K562 (cell line): ENCODE measurements around the gene AGR3. TPM values are rescaled to one million over a fixed set of nuclear protein-coding genes. Genes with fewer than 3 reads are reported as not detected.
A peak's percentile ranks its signal among the peaks of the same experiment; 100 is the strongest.

Experiments used
- ATAC-seq: fragments of 200-7000 bp; cut with Tn5 transposase; 3 replicates; pipeline ENCODE4 v1.9.1; 2020; ENCODE audit warnings: moderate library complexity
- BruUV-seq: library from RNA; stranded (reverse); fragments of 400-500 nt; replicated peaks from 2 replicates; lab custom pipeline; 2021; lab: Mats Ljungman, UMichigan
- CTCF ChIA-PET: fragments of 300-600 bp; formaldehyde crosslinking; extraction: SDS; loops from one replicate; lab custom pipeline; 2021; ENCODE audit warnings: low intra/inter-chr PET ratio; lab: Yijun Ruan, JAX
- POLR2A ChIA-PET: fragments of 300-600, 350-650 bp; sonication (Branson Sonifier 250); formaldehyde crosslinking; extraction: SDS; loops from one replicate; lab custom pipeline; 2021; ENCODE audit warnings: antibody characterized with exemption, inconsistent platforms; lab: Yijun Ruan, JAX
- DNase-seq, 4 experiments: peaks; one replicate each; pipeline versions ENCODE4 v3.0.0 to v3.0.0-alpha.2; 2011 to 2018; ENCODE audit warnings: low spot score in 3 of 4, mixed read lengths in 3 of 4; ENCODE audit errors: extremely low read depth in 1 of 4
- FAIRE-seq: peaks from 2 replicates; lab custom pipeline; 2011; peaks lifted over from hg19 to GRCh38; lab: Jason Lieb, UNC
- H2AFZ ChIP-seq: 2 replicates; pipeline ENCODE4 v1.6.0; 2011; ENCODE audit warnings: low read depth, low read length, control low read depth, inconsistent platforms
- H3K27ac ChIP-seq: fragments of 200-600 bp; 3 replicates; pipeline ENCODE4 v1.8.0; 2011; ENCODE audit warnings: low read depth, mild to moderate bottlenecking, control low read depth, inconsistent platforms, low read length, moderate library complexity, mixed read lengths; ENCODE audit errors: extremely low read depth
- H3K27me3 ChIP-seq, 2 experiments: fragments of 300-600 bp in 1 of 2; 2 replicates in 1 of 2; 3 replicates in 1 of 2; pipeline versions ENCODE4 v1.6.0 to v1.8.0; 2011; ENCODE audit warnings: inconsistent platforms in 2 of 2, low read length in 2 of 2, mild to moderate bottlenecking in 1 of 2, mixed read lengths in 1 of 2, moderate library complexity in 1 of 2; ENCODE audit not compliant: control insufficient read depth in 2 of 2, insufficient read depth in 2 of 2
- H3K36me3 ChIP-seq: fragments of 300-600 bp; 3 replicates; pipeline ENCODE4 v1.8.0; 2011; ENCODE audit warnings: mild to moderate bottlenecking, low read length, inconsistent platforms; ENCODE audit not compliant: control insufficient read depth, insufficient read depth
- H3K4me1 ChIP-seq, 2 experiments: fragments of 200-600 bp in 1 of 2; replicated peaks in 1 of 2; 2 replicates in 1 of 2; 3 replicates in 1 of 2; pipeline versions ENCODE4 v1.5.1 to v1.8.0; 2011; ENCODE audit warnings: inconsistent platforms in 2 of 2, low read length in 2 of 2, mild to moderate bottlenecking in 1 of 2, mixed read lengths in 1 of 2, moderate library complexity in 1 of 2; ENCODE audit not compliant: control insufficient read depth in 2 of 2, insufficient read depth in 2 of 2
- H3K4me2 ChIP-seq: 2 replicates; pipeline ENCODE4 v1.6.1; 2011; ENCODE audit warnings: low read length, control low read depth, inconsistent platforms, mixed read lengths; ENCODE audit not compliant: insufficient read depth
- H3K4me3 ChIP-seq: fragments of 200-600 bp; sonication (generic), shearing (Covaris generic); 2 replicates; pipeline ENCODE4 v1.5.1; 2016; ENCODE audit warnings: control low read depth, inconsistent platforms
- H3K79me2 ChIP-seq: fragments of 200-600 bp; 3 replicates; pipeline ENCODE4 v1.8.0; 2011; ENCODE audit warnings: low read length, inconsistent platforms; ENCODE audit not compliant: control insufficient read depth, insufficient read depth
- H3K9ac ChIP-seq, 2 experiments: 2 replicates each; pipeline versions ENCODE4 v1.6.0 to v1.6.1; 2011; ENCODE audit warnings: low read depth in 2 of 2, low read length in 2 of 2, control low read depth in 1 of 2, inconsistent platforms in 1 of 2, mild to moderate bottlenecking in 1 of 2, mixed read lengths in 1 of 2; ENCODE audit not compliant: insufficient read depth in 1 of 2
- H3K9me1 ChIP-seq: one replicate; pipeline ENCODE4 v1.6.0; 2011; ENCODE audit warnings: inconsistent platforms, mild to moderate bottlenecking, low read length, moderate library complexity; ENCODE audit not compliant: control insufficient read depth, insufficient read depth
- H3K9me3 ChIP-seq: replicated peaks from 2 replicates; pipeline ENCODE4 v1.5.1; 2011; ENCODE audit warnings: low read depth, low read length, inconsistent platforms; ENCODE audit not compliant: control insufficient read depth, insufficient read depth
- H4K20me1 ChIP-seq: replicated peaks from 2 replicates; pipeline ENCODE4 v1.6.1; 2011; ENCODE audit warnings: low read length, inconsistent platforms, mixed read lengths; ENCODE audit not compliant: control insufficient read depth, insufficient read depth
- CBFA2T2 ChIP-seq: fragments of 450-650 bp; conservative IDR thresholded peaks from 2 replicates; pipeline ENCODE4 v1.6.1; 2017; ENCODE audit warnings: mild to moderate bottlenecking
- CBX8 ChIP-seq: fragments of 200-600 bp; sonication (generic); IDR thresholded peaks from 2 replicates; pipeline ENCODE4 v1.6.1; 2012; ENCODE audit warnings: borderline replicate concordance, mixed run types, low read depth, mild to moderate bottlenecking, moderate library complexity, mixed read lengths, low read length, control low read depth, inconsistent platforms; ENCODE audit not compliant: poor library complexity, severe bottlenecking; ENCODE audit errors: extremely low read depth
- KDM1A ChIP-seq, 2 experiments: fragments of 450-650 bp; IDR thresholded peaks; 2 replicates each; pipeline ENCODE4 v1.6.1; 2016; ENCODE audit warnings: mild to moderate bottlenecking in 2 of 2
- MTA2 ChIP-seq: fragments of 450-650 bp; IDR thresholded peaks from 2 replicates; pipeline ENCODE4 v1.6.1; 2016; ENCODE audit warnings: low read depth
- MYNN ChIP-seq, 2 experiments: sonication (generic); formaldehyde crosslinking in 1 of 2; IDR thresholded peaks; 2 replicates each; pipeline versions ENCODE4 v1.5.0 to v1.6.1; 2016 to 2020; ENCODE audit warnings: antibody characterized with exemption in 1 of 2, missing genetic modification reagents in 1 of 2
- PHF20 ChIP-seq: fragments of 450-650 bp; IDR thresholded peaks from 2 replicates; pipeline ENCODE4 v1.6.1; 2018; ENCODE audit not compliant: partially characterized antibody
- RBM34 ChIP-seq: fragments of 200-400 bp; formaldehyde crosslinking; IDR thresholded peaks from 2 replicates; pipeline ENCODE4 v1.6.1; 2018; ENCODE audit warnings: low read length, borderline replicate concordance; ENCODE audit not compliant: insufficient read depth
- RHOXF2B ChIP-seq: fragments of 250-450 bp; sonication (Bioruptor Pico); conservative IDR thresholded peaks from 2 replicates; pipeline ENCODE4 v1.5.1; 2021
- STAT5A ChIP-seq: IDR thresholded peaks from 2 replicates; pipeline ENCODE4 v1.6.1; 2012; ENCODE audit warnings: low read length, inconsistent platforms, borderline replicate concordance
- TCFL5 ChIP-seq: fragments of 250-450 bp; sonication (Bioruptor Pico); conservative IDR thresholded peaks from 2 replicates; pipeline ENCODE4 v1.6.1; 2021; ENCODE audit warnings: mild to moderate bottlenecking, moderate library complexity, matching md5 sums
- TEAD1 ChIP-seq, 2 experiments: fragments of 450-650 bp in 1 of 2; sonication (generic) in 1 of 2; formaldehyde crosslinking; IDR thresholded peaks; 2 replicates each; pipeline versions ENCODE4 v1.4.0 to v1.8.0; 2020 to 2022; ENCODE audit warnings: mild to moderate bottlenecking in 2 of 2, missing genetic modification reagents in 1 of 2
- XRCC4 ChIP-seq: IDR thresholded peaks from one replicate; pipeline ENCODE4 v1.6.1; 2011; ENCODE audit not compliant: insufficient read depth, insufficient read length; ENCODE audit errors: extremely low read depth
- ZNF586 ChIP-seq: fragments of 450-650 bp; formaldehyde crosslinking; conservative IDR thresholded peaks from 2 replicates; pipeline ENCODE4 v1.4.0; 2020; ENCODE audit warnings: mild to moderate bottlenecking, moderate library complexity
- WGBS: fragments of 100-300 bp; shearing (Covaris generic); methylation state at CpG from one replicate; pipeline ENCODE4 v1.1.6; 2016; ENCODE audit warnings: low coverage, mixed read lengths; ENCODE audit not compliant: insufficient coverage; ENCODE audit errors: missing lambda C conversion rate; 5-methylcytosine and 5-hydroxymethylcytosine counted together
- in situ Hi-C: fragments of 300-500 bp; cut with MboI; formaldehyde crosslinking; loops from 4 replicates; pipeline ENCODE4 v1.15.0; 2018; ENCODE audit warnings: inconsistent platforms, mixed read lengths
- intact Hi-C: fragments of 100-400 bp; cut with micrococcal nuclease; formaldehyde crosslinking; loops from 2 replicates; pipeline ENCODE4 v1.14.2; 2022
- polyA plus RNA-seq, 8 experiments: library from polyadenylated mRNA; depleted of rRNA in 4 of 8; stranded (reverse) in 5 of 8; unstranded in 3 of 8; fragments of >200 nt; fragmentation: Nextera tagmentation in 2 of 8; fragmentation: Illumina TruSeq in 1 of 8; extraction: Ambion mirVana in 2 of 8; extraction: Trizol in 1 of 8; gene quantifications; 2 replicates each; pipeline versions ENCODE4 v1.2.1 to v1.2.3, GENCODE V29; 2011 to 2014; ENCODE audit warnings: inconsistent platforms in 1 of 8, missing spikeins in 1 of 8
- total RNA-seq, 7 experiments: library from RNA; depleted of rRNA in 6 of 7; stranded (reverse); fragments of >200 nt in 6 of 7; fragmentation: Illumina TruSeq in 2 of 7; extraction: Trizol in 2 of 7; gene quantifications; 2 replicates each; pipeline versions ENCODE4 v1.2.1 to v1.2.3, GENCODE V29; 2011 to 2021; ENCODE audit warnings: low replicate concordance in 1 of 7
- TF ChIP-seq, protein P1 (sequence below): fragments of 450-650 bp; formaldehyde crosslinking; IDR thresholded peaks from 2 replicates; pipeline ENCODE4 v1.4.0; 2020; ENCODE audit warnings: mild to moderate bottlenecking, moderate library complexity

The AGR3 gene
- total and polyA plus RNA-seq, 9 of the 15 experiments (the other 6 are each of a cell fraction or from before 2014, with no cell fraction given) = not detected

DNA sequence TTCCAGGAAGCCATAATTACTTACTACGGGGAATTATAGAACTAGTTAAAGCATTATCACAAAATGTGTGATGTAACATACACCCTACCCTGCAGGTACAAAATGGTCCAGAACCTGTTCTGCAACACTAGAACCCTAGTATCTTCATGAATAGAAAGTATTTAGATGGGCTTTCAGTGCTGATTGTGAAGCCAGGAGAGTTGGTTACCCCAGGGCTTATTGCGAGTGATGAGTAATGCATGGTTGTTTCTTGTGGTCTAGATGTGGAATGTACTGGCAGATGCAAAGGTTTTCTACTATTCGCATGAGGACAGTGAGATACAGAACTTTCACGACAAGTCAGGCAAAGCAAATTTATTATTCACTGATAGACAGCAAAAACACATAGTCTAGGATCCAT lies 33.6 kb upstream of the AGR3 start:
- H3K4me2 ChIP-seq = no peak overlapping the region
- H3K9me1 ChIP-seq = no peaks in the 10 kb centered on the region
- FAIRE-seq (no peak), DNase-seq (no peak), ATAC-seq (no peak)
- no peaks in the 10 kb centered on the region for H3K27me3 ChIP-seq
- no peaks in the 10 kb centered on the region for H3K4me1 ChIP-seq
- H3K79me2 ChIP-seq = no peaks in the 10 kb centered on the region
- CTCF ChIA-PET = interaction anchor here (0.6 kb wide), 1 partner anchor 210 kb away, joined by 3 read pairs; no protein-coding TSS in a partner anchor
- WGBS = 21% methylated on average over 4 of the region's 4 CpGs
- H2AFZ ChIP-seq = no peak overlapping the region
- H3K9ac ChIP-seq = no peak overlapping the region
- no TSS peak for BruUV-seq
- H3K4me3 ChIP-seq = no peak overlapping the region
- H3K36me3 ChIP-seq = no peaks in the 10 kb centered on the region
- H4K20me1 ChIP-seq = no peaks in the 10 kb centered on the region
- POLR2A ChIA-PET = no interaction called here
- in situ Hi-C loops (loop anchor here (5.0 to 10.0 kb wide), 2 partner anchors 218 to 831 kb away; no protein-coding TSS in a partner anchor), intact Hi-C loops (loop anchor here (5.0 to 10.0 kb wide), 3 partner anchors 313 to 838 kb away; no protein-coding TSS in a partner anchor)
- TF ChIP-seq CBX8 (no peak), MTA2 (no peak)
- H3K9me3 ChIP-seq = no peaks in the 10 kb centered on the region
- H3K27ac ChIP-seq = no peak overlapping the region

DNA sequence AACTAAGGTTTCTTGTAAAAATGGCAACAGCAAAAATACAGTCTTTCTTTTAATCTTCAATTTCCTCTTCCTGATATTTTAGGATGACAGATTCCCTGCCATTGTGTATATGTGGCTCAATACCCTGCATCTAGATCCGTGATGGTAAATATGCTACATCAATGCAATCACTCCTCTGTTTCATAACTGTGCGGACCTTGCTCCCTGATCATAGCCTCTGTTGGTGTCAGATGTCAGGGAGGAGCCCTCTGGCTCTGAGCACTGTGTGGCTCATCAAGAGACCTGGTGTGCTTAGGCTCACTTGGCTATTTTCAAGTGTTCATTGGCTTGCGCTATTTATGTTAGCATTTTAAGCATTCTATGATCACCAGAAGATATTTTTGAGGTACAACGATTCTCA lies 33.0 kb upstream of the AGR3 start:
- H3K79me2 ChIP-seq = no peaks in the 10 kb centered on the region
- H2AFZ ChIP-seq = no peak overlapping the region
- H3K27me3 ChIP-seq = no peaks in the 10 kb centered on the region
- ATAC-seq (peak; percentile 68; the same call in 2 of the 3 replicates), DNase-seq (no peak)
- no peaks in the 10 kb centered on the region for H4K20me1 ChIP-seq
- no TSS peak for BruUV-seq
- CTCF ChIA-PET = no interaction called here
- in situ Hi-C loops = loop anchor here (5.0 to 10.0 kb wide), 2 partner anchors 217 to 830 kb away; no protein-coding TSS in a partner anchor
- H3K9me3 ChIP-seq = no peaks in the 10 kb centered on the region
- H3K4me2 ChIP-seq = no peak overlapping the region
- H3K27ac ChIP-seq = no peak overlapping the region
- intact Hi-C loops = loop anchor here (5.0 to 10.0 kb wide), 3 partner anchors 312 to 837 kb away; no protein-coding TSS in a partner anchor
- TF ChIP-seq STAT5A = no peak
- TF ChIP-seq RHOXF2B = no peak
- no peak for TF ChIP-seq KDM1A (IDR thresholded peaks at IDR 0.05)
- TF ChIP-seq PHF20 = no peak
- TF ChIP-seq RBM34 = no peak
- TF ChIP-seq ZNF586 = no peak
- no peak for TF ChIP-seq XRCC4
- no peak for TF ChIP-seq CBFA2T2
- TF ChIP-seq, protein P1, sequence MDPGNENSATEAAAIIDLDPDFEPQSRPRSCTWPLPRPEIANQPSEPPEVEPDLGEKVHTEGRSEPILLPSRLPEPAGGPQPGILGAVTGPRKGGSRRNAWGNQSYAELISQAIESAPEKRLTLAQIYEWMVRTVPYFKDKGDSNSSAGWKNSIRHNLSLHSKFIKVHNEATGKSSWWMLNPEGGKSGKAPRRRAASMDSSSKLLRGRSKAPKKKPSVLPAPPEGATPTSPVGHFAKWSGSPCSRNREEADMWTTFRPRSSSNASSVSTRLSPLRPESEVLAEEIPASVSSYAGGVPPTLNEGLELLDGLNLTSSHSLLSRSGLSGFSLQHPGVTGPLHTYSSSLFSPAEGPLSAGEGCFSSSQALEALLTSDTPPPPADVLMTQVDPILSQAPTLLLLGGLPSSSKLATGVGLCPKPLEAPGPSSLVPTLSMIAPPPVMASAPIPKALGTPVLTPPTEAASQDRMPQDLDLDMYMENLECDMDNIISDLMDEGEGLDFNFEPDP (CRISPR knock-in tag) = no peak
- TF ChIP-seq MYNN (IDR thresholded peaks at IDR 0.05) = no peak
- no peak for TF ChIP-seq MYNN (CRISPR knock-in tag; IDR thresholded peaks at IDR 0.05)
- TF ChIP-seq TCFL5 (CRISPR knock-in tag) = no peak
- TF ChIP-seq TEAD1 (CRISPR knock-in tag; IDR thresholded peaks at IDR 0.05) = no peak
- TF ChIP-seq, all 486 proteins: peak for 0
- Histone ChIP-seq H3K9me1 (no peaks in the 10 kb centered on the region), H3K9ac (no peak overlapping the region), H3K4me3 (no peak overlapping the region), H3K36me3 (no peaks in the 10 kb centered on the region), H3K4me1 (no peaks in the 10 kb centered on the region)
- POLR2A ChIA-PET = no interaction called here
- 8% methylated on average over 4 of the region's 4 CpGs for WGBS
- no peak for FAIRE-seq
